ENCODE results near the gene OTUB1. TPM values are rescaled to one million over a fixed set of nuclear protein-coding genes. Genes with fewer than 3 reads are reported as not detected.

Gene OTUB1
- polyA plus RNA-seq, 3 donors: 96.8 to 103 (median 97.5) TPM

DNA sequence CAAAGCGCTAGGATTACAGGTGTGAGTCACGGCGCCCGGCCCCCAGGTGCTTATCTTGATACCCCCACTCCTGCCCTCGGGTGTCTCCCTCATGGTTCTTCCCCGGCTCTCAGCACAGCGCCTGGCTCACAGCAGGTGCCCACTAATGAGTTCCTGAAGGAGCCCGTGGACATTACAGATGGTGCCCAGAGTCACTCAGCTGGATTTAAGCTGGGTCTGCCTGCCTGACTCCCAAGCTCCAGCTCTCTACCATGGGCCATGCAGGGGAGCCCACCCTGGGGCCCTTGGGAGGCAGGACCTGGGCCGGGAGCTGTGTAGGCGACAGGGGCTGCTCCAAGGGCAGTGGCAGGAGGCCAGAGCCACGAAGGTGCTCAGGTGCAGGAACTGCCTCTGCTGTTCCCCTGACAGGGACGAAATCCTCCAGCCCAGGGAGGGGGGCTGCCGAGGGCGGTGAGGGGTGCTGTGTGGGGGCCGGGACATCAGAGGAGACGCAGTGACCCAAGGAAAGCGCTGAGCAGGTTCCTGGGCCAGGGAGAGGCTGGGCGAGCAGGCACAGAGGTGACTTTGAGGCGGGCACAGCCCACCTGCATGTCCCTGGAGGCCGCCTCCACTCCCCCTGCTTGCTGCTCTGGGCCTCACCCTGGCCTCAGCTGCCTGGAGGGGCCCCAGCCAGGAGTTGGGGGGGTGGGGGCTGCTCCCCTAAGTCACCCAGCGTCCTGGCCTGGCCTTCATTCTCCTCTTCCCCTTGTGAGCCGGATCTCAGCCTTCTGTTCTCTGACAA lies 34.9 kb downstream of the OTUB1 start:
- no peak for DNase-seq (ENCODE audit: low read depth in 3 of 3, low spot score in 2 of 3)

- DNase-seq (ENCODE audit: low read depth in 3 of 3, low spot score in 2 of 3): no peak
Observed at GRCh38 chr11:64021757-64022093, 35.5 kb downstream of the OTUB1 start.

- DNase-seq (ENCODE audit: low read depth in 3 of 3, low spot score in 2 of 3): no peak
Observed at GRCh38 chr11:64022125-64022784, 36.0 kb downstream of the OTUB1 start.

DNA sequence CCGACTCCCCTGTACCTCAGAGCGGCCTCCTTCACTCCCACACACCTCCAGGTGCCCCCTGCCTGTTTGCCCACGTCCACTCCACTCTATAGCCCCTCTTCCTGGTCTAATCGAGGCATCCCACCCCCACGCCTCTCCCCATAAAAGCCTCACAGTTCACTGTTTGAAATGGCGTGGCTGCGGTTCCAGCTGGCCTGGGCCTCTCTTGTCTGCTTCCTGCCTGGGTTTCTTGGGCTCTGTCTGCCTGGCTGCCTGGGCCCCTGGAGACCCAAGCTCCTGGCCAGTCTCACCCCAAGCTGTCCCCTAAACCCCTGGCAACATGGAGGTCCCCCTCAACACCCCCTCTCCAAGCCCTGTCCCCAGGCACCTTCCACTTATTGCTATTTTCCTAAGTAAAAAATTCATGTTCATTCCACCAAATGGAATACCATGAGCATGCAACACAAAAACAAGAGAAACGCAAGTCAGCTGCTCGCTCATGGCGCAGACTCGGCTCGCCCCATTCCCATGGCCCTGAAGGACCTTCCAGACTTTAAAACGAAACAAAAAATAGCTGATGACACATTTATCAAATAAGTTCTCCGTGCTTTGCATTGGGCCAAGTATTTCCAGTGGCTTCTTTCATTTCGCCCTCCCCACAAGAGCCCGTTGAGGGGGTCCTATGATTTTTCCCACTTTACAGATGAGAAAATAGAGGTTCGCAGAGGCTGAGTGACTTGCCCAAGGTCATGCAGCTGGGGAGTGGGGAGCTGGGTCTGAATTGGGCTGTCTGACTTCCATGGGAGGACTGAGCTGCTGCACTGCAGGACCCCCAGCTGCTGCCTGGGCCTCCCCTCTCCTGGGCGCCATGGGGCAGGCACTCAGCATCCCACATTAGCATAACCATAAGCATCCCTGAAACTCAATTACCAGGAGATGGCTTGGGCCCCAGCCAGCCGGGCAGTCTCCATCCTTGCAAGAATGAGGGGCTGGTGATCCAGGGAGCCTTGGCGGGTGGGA lies 37.8 kb downstream of the OTUB1 start:
- DNase-seq (ENCODE audit: low read depth in 3 of 3, low spot score in 2 of 3): no peak

DNA sequence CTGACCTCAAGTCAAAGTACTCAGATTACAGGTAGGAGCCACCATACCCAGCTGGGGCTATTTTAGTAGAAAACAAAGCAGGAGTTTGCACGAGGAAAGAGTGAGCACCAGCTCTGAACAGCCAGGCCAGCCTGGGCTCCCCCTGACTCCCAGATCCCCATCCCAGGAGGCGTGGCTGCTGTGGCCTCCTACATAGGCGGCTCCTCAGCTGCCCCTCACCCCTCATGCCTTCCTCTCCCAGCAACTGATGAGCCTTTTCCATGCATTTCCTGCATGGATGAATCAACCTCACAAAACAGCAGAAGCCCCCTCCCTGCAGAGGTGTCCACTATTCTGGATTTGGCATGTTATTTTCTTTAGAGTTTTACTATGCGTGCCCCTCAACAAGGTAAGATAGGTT lies 39.0 kb downstream of the OTUB1 start:
- DNase-seq (ENCODE audit: low read depth in 3 of 3, low spot score in 2 of 3): no peak

GRCh38 chr11:64026575-64027205 lies 40.5 kb downstream of the OTUB1 start:
- DNase-seq (ENCODE audit: low read depth in 3 of 3, low spot score in 2 of 3): no peak

- DNase-seq (ENCODE audit: low read depth in 3 of 3, low spot score in 2 of 3): no peak
Observed at GRCh38 chr11:64027651-64028397, 41.6 kb downstream of the OTUB1 start.

- DNase-seq (ENCODE audit: low read depth in 3 of 3, low spot score in 2 of 3): no peak
Observed at GRCh38 chr11:64028398-64029115, 42.3 kb downstream of the OTUB1 start.

DNA sequence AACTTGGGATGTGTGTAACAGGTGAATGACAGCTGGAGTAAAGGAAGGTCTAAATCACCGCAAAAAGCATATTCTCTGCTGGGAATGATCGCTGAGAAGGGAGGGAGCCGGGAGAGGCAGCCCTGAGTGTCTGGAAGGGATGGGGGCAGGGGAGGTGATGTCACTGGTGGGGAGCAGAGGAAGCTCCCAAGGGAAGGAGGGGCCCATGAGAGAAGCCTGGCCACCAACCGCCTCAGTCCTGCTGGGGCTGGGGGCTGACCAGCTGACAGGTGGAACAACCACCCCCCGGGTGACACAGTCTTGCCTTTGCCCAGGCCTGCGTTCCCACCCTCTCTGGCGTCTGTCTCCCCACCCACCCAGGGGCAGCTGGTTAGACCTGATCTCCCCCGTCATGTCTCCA lies 43.5 kb downstream of the OTUB1 start:
- no peak for DNase-seq (ENCODE audit: low read depth in 3 of 3, low spot score in 2 of 3)

GRCh38 chr11:64031001-64031400 lies 44.8 kb downstream of the OTUB1 start:
- no peak for DNase-seq (ENCODE audit: low read depth in 3 of 3, low spot score in 2 of 3)

DNA sequence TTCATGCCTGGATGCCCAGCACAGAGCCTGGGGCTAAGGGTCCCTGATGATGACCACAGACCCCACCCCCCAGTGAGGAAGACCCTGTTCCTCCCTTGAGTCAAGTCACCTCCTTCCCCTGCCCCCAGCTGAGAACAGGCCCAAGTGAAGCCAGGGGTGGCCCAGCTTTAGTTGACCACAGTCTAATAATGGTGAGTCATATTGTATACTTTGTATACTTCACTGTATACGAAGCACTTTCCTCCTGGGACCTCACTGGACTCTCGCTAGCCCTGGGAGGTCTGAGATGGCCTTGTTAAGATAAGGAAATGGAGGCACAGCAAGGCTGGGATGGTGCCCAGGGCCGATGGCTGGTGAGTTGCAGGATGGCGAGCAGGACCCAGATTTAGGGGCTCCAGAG lies 45.8 kb downstream of the OTUB1 start:
- no peak for DNase-seq (ENCODE audit: low read depth in 3 of 3, low spot score in 2 of 3)

DNA sequence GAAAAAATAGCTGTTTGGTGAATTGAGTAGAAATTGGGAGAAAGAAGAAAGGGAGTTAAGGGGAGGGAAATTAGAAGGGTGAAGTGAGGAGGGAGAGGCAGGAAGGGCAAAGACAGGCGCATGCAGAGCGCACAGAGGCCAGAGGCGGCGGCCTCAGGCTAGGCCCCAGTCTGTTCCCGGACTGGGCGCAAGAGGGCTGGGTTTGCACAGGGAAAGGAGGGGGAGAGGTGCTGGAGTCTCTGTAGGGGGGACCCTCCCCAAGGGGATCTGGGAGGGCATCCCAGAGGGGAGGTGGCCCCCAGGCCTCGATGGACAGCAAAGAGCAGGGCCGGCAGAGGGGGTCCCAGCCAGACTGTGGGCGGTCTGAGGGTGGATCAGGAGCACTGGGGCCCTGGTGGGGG lies 48.2 kb downstream of the OTUB1 start:
- no peak for DNase-seq (ENCODE audit: low read depth in 3 of 3, low spot score in 2 of 3)

DNA sequence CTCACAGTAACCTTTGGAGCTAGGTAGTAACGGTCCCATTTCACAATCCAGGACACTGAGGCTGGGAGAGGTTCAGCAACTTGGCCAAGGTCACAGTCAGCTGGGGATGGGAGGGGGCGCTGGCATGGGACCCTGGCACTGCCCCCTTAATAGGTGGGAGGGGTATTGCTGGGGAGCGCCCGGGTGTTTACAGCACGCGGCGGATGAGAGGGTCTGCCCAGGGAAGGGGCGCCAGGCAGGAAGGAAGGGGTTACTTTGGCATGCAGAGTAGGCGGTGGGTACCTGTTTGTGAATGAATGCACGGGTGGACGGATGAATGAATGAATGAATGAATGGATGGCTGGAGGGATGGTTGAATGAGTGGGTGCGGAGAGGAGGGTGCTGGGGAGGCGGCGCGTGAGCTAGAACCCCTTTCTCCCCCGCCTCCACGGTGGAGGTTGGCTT lies 48.9 kb downstream of the OTUB1 start:
- no peak for DNase-seq (ENCODE audit: low read depth in 3 of 3, low spot score in 2 of 3)

DNA sequence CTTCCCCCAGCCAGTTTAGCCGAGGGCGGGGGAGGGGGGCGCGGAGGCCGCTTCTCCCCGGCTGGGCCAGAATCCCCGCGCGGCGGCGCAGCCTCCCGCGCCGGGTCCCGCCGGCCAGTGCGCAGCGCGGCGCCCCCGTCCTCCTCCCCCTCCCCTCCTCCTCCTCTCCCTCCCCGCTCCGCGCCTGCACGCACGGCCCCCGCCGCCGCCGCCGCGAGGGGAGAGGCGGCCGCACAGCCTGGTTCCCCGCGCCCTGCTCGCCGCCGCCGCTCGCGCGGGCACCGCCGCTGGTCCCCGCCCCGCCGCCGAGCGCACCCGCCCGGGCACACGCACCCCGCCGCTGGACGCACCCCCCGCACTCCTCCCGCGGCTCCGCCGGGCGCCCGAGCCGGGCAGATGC lies 49.3 kb downstream of the OTUB1 start, which contains the start of gene FLRT1:
TSS of gene FLRT1 (plus strand) at position 356 of the 400 bp plus-strand sequence. CDS start 80,337 bp downstream, outside the sequence.
- DNase-seq (ENCODE audit: low read depth in 3 of 3, low spot score in 2 of 3): no peak

GRCh38 chr11:64036087-64037026 lies 50.1 kb downstream of the OTUB1 start:
- no peak for DNase-seq (ENCODE audit: low read depth in 3 of 3, low spot score in 2 of 3)

DNA sequence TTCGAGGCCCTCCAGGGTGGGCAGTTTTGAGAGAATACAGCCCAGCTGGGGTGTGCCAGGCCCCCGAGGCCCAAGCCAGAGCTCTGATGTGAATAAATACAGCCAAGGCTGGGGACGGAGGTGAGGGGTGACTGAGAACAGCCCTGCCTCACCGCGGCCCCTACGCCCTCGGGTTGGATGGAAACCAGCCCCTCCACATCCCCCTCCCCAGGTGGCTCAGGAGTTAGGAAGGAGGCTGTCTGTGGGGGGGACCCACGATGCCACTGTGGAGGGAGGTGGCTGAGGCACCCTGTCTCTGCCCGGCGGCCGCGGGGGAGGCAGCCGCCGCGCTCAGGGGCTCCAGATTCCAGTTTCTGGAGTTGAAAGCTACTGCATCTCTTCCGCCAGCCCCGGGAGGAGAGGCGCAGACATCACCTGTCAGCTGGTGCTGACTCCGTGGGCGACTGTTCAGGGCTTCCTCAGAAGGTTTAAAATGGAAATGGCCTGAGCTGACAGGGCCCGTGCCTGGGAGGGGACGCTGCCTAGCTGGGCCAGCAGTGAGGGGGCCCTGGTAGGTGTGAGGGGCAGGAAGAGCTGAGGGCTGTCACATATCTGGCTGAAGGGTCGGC lies 50.9 kb downstream of the OTUB1 start:
- DNase-seq (ENCODE audit: low read depth in 3 of 3, low spot score in 2 of 3): no peak

DNA sequence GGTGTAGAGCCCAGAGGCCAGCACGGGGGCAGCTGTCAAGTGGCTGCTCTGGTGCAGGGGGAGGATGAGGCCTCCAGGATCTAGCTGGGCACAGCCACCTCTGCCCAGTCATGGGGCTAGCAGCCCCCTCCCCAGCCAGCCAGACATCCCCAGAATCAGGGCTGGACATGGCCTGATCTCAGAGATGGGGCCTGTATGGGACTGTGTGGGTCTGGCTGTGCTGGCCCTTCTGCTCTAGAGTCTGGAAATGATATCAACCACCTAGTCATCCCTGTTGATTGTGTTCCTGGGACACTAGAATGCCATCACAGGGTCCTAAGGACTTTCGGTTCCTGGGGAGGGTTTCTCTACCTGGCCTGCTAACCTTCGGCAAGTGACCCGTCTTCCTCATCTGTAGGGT lies 52.3 kb downstream of the OTUB1 start:
- no peak for DNase-seq (ENCODE audit: low read depth in 3 of 3, low spot score in 2 of 3)
